ENCODE results near the gene TBC1D17.

TBC1D17 gene

GRCh38 chr19:49878744-49879070, 1.2 kb downstream of the TBC1D17 start:
- H3K27me3 ChIP-seq (ENCODE audit: insufficient read depth, poor library complexity, severe bottlenecking): no peaks in the 10 kb centered on the region
- H3K9me3 ChIP-seq (ENCODE audit: severe bottlenecking): no peaks in the 10 kb centered on the region
- no peak for ATAC-seq (ENCODE audit: low read depth)
- DNase-seq (ENCODE audit: low spot score): no peak
- H3K4me3 ChIP-seq (ENCODE audit: severe bottlenecking): peak overlapping the region; percentile 88
- no peaks in the 10 kb centered on the region for H3K4me1 ChIP-seq (ENCODE audit: insufficient read depth, poor library complexity, severe bottlenecking)
- peaks cover 34% of the 10 kb centered on the region for H3K36me3 ChIP-seq (ENCODE audit: low read depth)
- TF ChIP-seq CTCF (IDR thresholded peaks at IDR 0.05; ENCODE audit: poor library complexity, severe bottlenecking): no peak
- H3K27ac ChIP-seq (ENCODE audit: poor library complexity, severe bottlenecking): peak overlapping the region; percentile 81

GRCh38 chr19:49879243-49879963, 1.9 kb downstream of the TBC1D17 start:
- Histone ChIP-seq H3K27ac (ENCODE audit: poor library complexity, severe bottlenecking) (no peak overlapping the region), H3K9me3 (ENCODE audit: severe bottlenecking) (no peaks in the 10 kb centered on the region), H3K27me3 (ENCODE audit: insufficient read depth, poor library complexity, severe bottlenecking) (no peaks in the 10 kb centered on the region), H3K36me3 (ENCODE audit: low read depth) (peaks cover 38% of the 10 kb centered on the region), H3K4me1 (ENCODE audit: insufficient read depth, poor library complexity, severe bottlenecking) (no peaks in the 10 kb centered on the region), H3K4me3 (ENCODE audit: severe bottlenecking) (no peak overlapping the region)
- DNase-seq (ENCODE audit: low spot score) (no peak), ATAC-seq (ENCODE audit: low read depth) (no peak)
- TF ChIP-seq CTCF (IDR thresholded peaks at IDR 0.05; ENCODE audit: poor library complexity, severe bottlenecking): no peak

GRCh38 chr19:49880162-49880869, 2.8 kb downstream of the TBC1D17 start:
- H3K27ac ChIP-seq (ENCODE audit: poor library complexity, severe bottlenecking): no peak overlapping the region
- no peak overlapping the region for H3K4me3 ChIP-seq (ENCODE audit: severe bottlenecking)
- no peaks in the 10 kb centered on the region for H3K27me3 ChIP-seq (ENCODE audit: insufficient read depth, poor library complexity, severe bottlenecking)
- H3K9me3 ChIP-seq (ENCODE audit: severe bottlenecking): no peaks in the 10 kb centered on the region
- ATAC-seq (ENCODE audit: low read depth): no peak
- no peak for TF ChIP-seq CTCF (IDR thresholded peaks at IDR 0.05; ENCODE audit: poor library complexity, severe bottlenecking)
- no peaks in the 10 kb centered on the region for H3K4me1 ChIP-seq (ENCODE audit: insufficient read depth, poor library complexity, severe bottlenecking)
- peaks cover 38% of the 10 kb centered on the region for H3K36me3 ChIP-seq (ENCODE audit: low read depth)
- DNase-seq (ENCODE audit: low spot score): no peak

GRCh38 chr19:49881186-49881585, 3.7 kb downstream of the TBC1D17 start:
- Histone ChIP-seq H3K4me3 (ENCODE audit: severe bottlenecking) (no peak overlapping the region), H3K36me3 (ENCODE audit: low read depth) (peaks cover 38% of the 10 kb centered on the region)

More at GRCh38 chr19:49881186-49881585, 3.7 kb downstream of the TBC1D17 start:
- TF ChIP-seq CTCF (IDR thresholded peaks at IDR 0.05; ENCODE audit: poor library complexity, severe bottlenecking): no peak
- H3K4me1 ChIP-seq (ENCODE audit: insufficient read depth, poor library complexity, severe bottlenecking): no peaks in the 10 kb centered on the region
- H3K9me3 ChIP-seq (ENCODE audit: severe bottlenecking): no peaks in the 10 kb centered on the region
- ATAC-seq (ENCODE audit: low read depth) (no peak), DNase-seq (ENCODE audit: low spot score) (no peak)
- H3K27ac ChIP-seq (ENCODE audit: poor library complexity, severe bottlenecking): no peak overlapping the region
- H3K27me3 ChIP-seq (ENCODE audit: insufficient read depth, poor library complexity, severe bottlenecking): no peaks in the 10 kb centered on the region
